ENCODE results near the gene TMPRSS3.

- no peak for TF ChIP-seq POLR2A (IDR thresholded peaks at IDR 0.05; ENCODE audit: low read length)
- TF ChIP-seq GATA1 (IDR thresholded peaks at IDR 0.05; ENCODE audit: low read depth, low read length), result no peak
Observed at GRCh38 chr21:42421018-42421793, 25.4 kb upstream of the TMPRSS3 start.

Measured in erythroblast (primary cell).